ENCODE measurements around the gene SLC4A9.

The SLC4A9 gene

GRCh38 chr5:140355546-140355945, 4.4 kb upstream of the SLC4A9 start:
- no peak overlapping the region for H3K4me3 ChIP-seq (ENCODE audit: low read depth, low read length)
- H3K9me3 ChIP-seq (ENCODE audit: control insufficient read depth, insufficient read depth, low read depth, low read length): no peaks in the 10 kb centered on the region
- no peaks in the 10 kb centered on the region for H3K4me1 ChIP-seq (ENCODE audit: control insufficient read depth, insufficient read depth, low read length)
- ChIA-PET CTCF (interaction anchor here (0.6 to 17.1 kb wide), 11 partner anchors 8 to 567 kb away, joined by 3 to 660 read pairs (median 4); partner anchors contain the start of gene HBEGF), POLR2A (interaction anchor here (1.1 kb wide), 1 partner anchor 9 kb away, joined by 5 read pairs; the partner anchor contains the start of gene HBEGF)
- no peak overlapping the region for H3K27ac ChIP-seq (ENCODE audit: extremely low read depth, low read depth, low read length)
- H3K36me3 ChIP-seq (ENCODE audit: control insufficient read depth in 2 of 2, insufficient read depth in 1 of 2, low read length in 2 of 2): no peaks in the 10 kb centered on the region
- no peak for TF ChIP-seq ELK4 (IDR thresholded peaks at IDR 0.05; ENCODE audit: borderline replicate concordance, low read depth, low read length)

DNA sequence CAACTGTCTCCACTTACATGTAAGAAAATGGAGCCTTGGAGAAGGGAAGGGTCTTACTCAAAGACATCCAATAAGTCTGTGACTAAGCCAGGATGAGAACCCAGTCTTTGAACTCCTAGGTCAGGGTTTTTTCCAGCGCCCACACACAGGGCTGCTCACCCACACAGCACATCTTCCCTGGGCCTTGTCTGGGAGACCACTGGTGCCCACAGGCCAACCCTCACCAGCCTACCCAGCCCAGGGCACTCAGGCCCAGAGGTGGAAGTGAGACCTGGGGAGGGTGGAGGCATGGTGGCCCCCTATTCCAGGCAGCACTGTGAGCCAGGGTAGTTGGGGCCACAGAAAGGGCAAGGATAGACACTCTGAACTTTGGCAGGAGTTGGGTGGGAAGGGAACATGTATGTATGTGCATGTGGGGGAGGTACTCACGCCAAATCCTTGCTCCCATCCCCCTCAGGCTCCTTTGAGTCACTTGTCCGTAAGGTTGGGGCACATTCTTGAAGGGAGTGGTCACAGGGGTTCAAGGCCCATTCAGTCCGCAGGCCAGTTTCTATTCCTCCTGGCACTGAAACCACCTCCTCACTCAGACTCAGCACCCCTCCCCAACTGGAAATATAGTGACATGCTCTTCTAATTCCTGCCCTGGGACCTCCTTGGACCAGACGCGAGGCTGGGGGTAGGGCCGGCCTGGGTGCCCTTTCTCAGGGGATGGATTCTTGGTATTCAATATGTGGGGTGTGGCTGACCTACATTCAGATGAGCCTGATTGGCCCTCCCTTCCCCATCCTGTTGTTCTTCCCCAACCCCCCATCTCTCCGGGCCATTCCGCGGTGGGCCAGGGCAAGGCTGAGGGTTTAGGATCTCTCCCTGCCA, 2.9 kb upstream of the SLC4A9 start:
- Histone ChIP-seq H3K27ac (ENCODE audit: extremely low read depth, low read depth, low read length) (no peak overlapping the region), H3K4me1 (ENCODE audit: control insufficient read depth, insufficient read depth, low read length) (no peaks in the 10 kb centered on the region), H3K9me3 (ENCODE audit: control insufficient read depth, insufficient read depth, low read depth, low read length) (no peaks in the 10 kb centered on the region), H3K36me3 (ENCODE audit: control insufficient read depth in 2 of 2, insufficient read depth in 1 of 2, low read length in 2 of 2) (no peaks in the 10 kb centered on the region), H3K4me3 (ENCODE audit: low read depth, low read length) (no peak overlapping the region)
- POLR2A ChIA-PET: no interaction called here
- CTCF ChIA-PET: interaction anchor here (0.6 to 17.1 kb wide), 6 partner anchors 9 to 233 kb away, joined by 4 to 660 read pairs (median 6); partner anchors contain the start of gene HBEGF
- TF ChIP-seq ZFHX2 (tag by site-specific recombination; conservative IDR thresholded peaks at IDR 0.05): peak; percentile 78
- no peak for TF ChIP-seq WT1 (tag by site-specific recombination; IDR thresholded peaks at IDR 0.05)
- 0 out of 2 replicates have a peak, but pooled peaks have one; percentile 45 for TF ChIP-seq ZNF223 (tag by site-specific recombination; IDR thresholded peaks at IDR 0.05)
- TF ChIP-seq, protein P1, sequence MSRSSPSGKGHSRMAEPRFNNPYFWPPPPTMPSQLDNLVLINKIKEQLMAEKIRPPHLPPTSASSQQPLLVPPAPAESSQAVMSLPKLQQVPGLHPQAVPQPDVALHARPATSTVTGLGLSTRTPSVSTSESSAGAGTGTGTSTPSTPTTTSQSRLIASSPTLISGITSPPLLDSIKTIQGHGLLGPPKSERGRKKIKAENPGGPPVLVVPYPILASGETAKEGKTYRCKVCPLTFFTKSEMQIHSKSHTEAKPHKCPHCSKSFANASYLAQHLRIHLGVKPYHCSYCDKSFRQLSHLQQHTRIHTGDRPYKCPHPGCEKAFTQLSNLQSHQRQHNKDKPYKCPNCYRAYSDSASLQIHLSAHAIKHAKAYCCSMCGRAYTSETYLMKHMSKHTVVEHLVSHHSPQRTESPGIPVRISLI (tag by site-specific recombination; IDR thresholded peaks at IDR 0.05): no peak
- no peak for TF ChIP-seq SP2 (tag by site-specific recombination; IDR thresholded peaks at IDR 0.05)
- TF ChIP-seq ZNF529 (tag by site-specific recombination; IDR thresholded peaks at IDR 0.05; ENCODE audit: insufficient replicate concordance): no peak
- TF ChIP-seq ZNF514 (tag by site-specific recombination; IDR thresholded peaks at IDR 0.05): no peak
- TF ChIP-seq GLI2 (tag by site-specific recombination; IDR thresholded peaks at IDR 0.05; ENCODE audit: borderline replicate concordance, low read depth): no peak
- no peak for TF ChIP-seq ZNF23 (tag by site-specific recombination; IDR thresholded peaks at IDR 0.05; ENCODE audit: borderline replicate concordance)
- TF ChIP-seq ZNF654 (tag by site-specific recombination; IDR thresholded peaks at IDR 0.05; ENCODE audit: low read depth): no peak
- no peak for TF ChIP-seq ZNF112 (tag by site-specific recombination; IDR thresholded peaks at IDR 0.05)
- TF ChIP-seq ZNF830 (tag by site-specific recombination; IDR thresholded peaks at IDR 0.05; ENCODE audit: low read depth): no peak
- TF ChIP-seq ELK4 (IDR thresholded peaks at IDR 0.05; ENCODE audit: borderline replicate concordance, low read depth, low read length): no peak
- TF ChIP-seq ZNF350 (tag by site-specific recombination; IDR thresholded peaks at IDR 0.05): no peak
- no peak for TF ChIP-seq ZNF560 (tag by site-specific recombination; IDR thresholded peaks at IDR 0.05; ENCODE audit: borderline replicate concordance)
- TF ChIP-seq BCL11A (tag by site-specific recombination; IDR thresholded peaks at IDR 0.05; ENCODE audit: low read depth): no peak
- no peak for TF ChIP-seq ZNF621 (tag by site-specific recombination; IDR thresholded peaks at IDR 0.05)
- TF ChIP-seq, protein P2, sequence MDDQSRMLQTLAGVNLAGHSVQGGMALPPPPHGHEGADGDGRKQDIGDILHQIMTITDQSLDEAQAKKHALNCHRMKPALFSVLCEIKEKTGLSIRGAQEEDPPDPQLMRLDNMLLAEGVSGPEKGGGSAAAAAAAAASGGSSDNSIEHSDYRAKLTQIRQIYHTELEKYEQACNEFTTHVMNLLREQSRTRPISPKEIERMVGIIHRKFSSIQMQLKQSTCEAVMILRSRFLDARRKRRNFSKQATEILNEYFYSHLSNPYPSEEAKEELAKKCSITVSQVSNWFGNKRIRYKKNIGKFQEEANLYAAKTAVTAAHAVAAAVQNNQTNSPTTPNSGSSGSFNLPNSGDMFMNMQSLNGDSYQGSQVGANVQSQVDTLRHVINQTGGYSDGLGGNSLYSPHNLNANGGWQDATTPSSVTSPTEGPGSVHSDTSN (CRISPR knock-in tag; IDR thresholded peaks at IDR 0.05): 0 out of 2 replicates have a peak, but pooled peaks have one; percentile 7
- no peak for TF ChIP-seq ZNF596 (tag by site-specific recombination; IDR thresholded peaks at IDR 0.05)
- TF ChIP-seq ZBTB48 (tag by site-specific recombination; IDR thresholded peaks at IDR 0.05): peak; percentile 84; the same call in 1 of the 2 replicates
- TF ChIP-seq ZSCAN18 (tag by site-specific recombination; IDR thresholded peaks at IDR 0.05): no peak
- no peak for TF ChIP-seq ZFP69B (tag by site-specific recombination; IDR thresholded peaks at IDR 0.05)
- TF ChIP-seq ZNF776 (tag by site-specific recombination; IDR thresholded peaks at IDR 0.05; ENCODE audit: borderline replicate concordance): no peak
- TF ChIP-seq, protein P3, sequence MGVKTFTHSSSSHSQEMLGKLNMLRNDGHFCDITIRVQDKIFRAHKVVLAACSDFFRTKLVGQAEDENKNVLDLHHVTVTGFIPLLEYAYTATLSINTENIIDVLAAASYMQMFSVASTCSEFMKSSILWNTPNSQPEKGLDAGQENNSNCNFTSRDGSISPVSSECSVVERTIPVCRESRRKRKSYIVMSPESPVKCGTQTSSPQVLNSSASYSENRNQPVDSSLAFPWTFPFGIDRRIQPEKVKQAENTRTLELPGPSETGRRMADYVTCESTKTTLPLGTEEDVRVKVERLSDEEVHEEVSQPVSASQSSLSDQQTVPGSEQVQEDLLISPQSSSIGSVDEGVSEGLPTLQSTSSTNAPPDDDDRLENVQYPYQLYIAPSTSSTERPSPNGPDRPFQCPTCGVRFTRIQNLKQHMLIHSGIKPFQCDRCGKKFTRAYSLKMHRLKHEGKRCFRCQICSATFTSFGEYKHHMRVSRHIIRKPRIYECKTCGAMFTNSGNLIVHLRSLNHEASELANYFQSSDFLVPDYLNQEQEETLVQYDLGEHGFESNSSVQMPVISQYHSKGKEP (tag by site-specific recombination; IDR thresholded peaks at IDR 0.05): no peak
- no peak for TF ChIP-seq ZNF585B (tag by site-specific recombination; IDR thresholded peaks at IDR 0.05)
- TF ChIP-seq ZNF10 (tag by site-specific recombination; IDR thresholded peaks at IDR 0.05): no peak
